HepG2 (cell line): ENCODE results near the gene PDIA4. TPM values are rescaled to one million over a fixed set of nuclear protein-coding genes. Genes with fewer than 3 reads are reported as not detected.

Source experiments
- polyA plus RNA-seq, 8 experiments: library from polyadenylated mRNA; depleted of rRNA in 3 of 8; stranded (reverse) in 7 of 8; unstranded in 1 of 8; fragments of >200 nt; fragmentation: Illumina TruSeq in 4 of 8; extraction: Trizol in 4 of 8; gene quantifications; 2 replicates each; pipeline versions ENCODE4 v1.2.1 to v1.2.3, GENCODE V29; 2011 to 2016; ENCODE audit warnings: low read depth in 4 of 8, missing spikeins in 1 of 8, mixed read lengths in 1 of 8; ENCODE audit not compliant: insufficient read depth in 1 of 8
- total RNA-seq, 5 experiments: library from RNA; depleted of rRNA; stranded (reverse); fragments of >200 nt; fragmentation: Illumina TruSeq; extraction: Trizol; gene quantifications; 2 replicates each; pipeline ENCODE4 v1.2.3, GENCODE V29; 2016; ENCODE audit warnings: low read depth in 1 of 5
- TF ChIP-seq, protein P1 (sequence below), 2 experiments: sonication (generic) in 1 of 2; formaldehyde crosslinking in 1 of 2; IDR thresholded peaks; 2 replicates each; pipeline versions ENCODE4 v1.5.1 to v1.6.1; 2011 to 2020; ENCODE audit warnings: borderline replicate concordance in 1 of 2, low read depth in 1 of 2, low read length in 1 of 2, mild to moderate bottlenecking in 1 of 2, missing genetic modification reagents in 1 of 2, moderate library complexity in 1 of 2
- TF ChIP-seq, protein P2 (sequence below): sonication (generic); formaldehyde crosslinking; IDR thresholded peaks from 2 replicates; pipeline ENCODE4 v1.4.0; 2020; ENCODE audit warnings: mild to moderate bottlenecking, missing genetic modification reagents

Gene PDIA4
- total and polyA plus RNA-seq, 2 of the 13 experiments (the other 11 are each of a cell fraction or from before 2014, with no cell fraction given), result 278 to 402 TPM

DNA sequence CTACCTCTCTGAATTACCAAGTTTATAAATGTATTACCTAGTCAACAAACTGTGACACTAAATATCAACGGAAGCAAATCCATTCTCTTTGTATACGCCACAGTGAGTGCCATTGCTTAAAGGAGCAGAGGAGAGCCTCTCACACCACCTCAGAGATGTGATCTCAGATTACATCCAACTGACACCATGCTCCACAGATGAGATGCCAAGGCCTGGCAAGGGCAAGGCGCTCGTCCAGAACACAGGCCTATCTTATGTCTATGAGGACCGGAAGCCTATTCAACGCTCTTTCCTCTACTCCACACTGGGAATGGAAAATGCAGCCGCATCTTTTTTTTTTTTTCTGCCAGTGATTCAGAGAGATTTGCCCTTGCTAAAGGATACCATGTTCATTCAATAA, 11.4 kb downstream of the PDIA4 start (continued):
- TF ChIP-seq, protein P1, sequence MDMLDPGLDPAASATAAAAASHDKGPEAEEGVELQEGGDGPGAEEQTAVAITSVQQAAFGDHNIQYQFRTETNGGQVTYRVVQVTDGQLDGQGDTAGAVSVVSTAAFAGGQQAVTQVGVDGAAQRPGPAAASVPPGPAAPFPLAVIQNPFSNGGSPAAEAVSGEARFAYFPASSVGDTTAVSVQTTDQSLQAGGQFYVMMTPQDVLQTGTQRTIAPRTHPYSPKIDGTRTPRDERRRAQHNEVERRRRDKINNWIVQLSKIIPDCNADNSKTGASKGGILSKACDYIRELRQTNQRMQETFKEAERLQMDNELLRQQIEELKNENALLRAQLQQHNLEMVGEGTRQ (IDR thresholded peaks at IDR 0.05; ENCODE audit: low read depth, low read length), result no peak
- TF ChIP-seq, protein P1 (CRISPR knock-in tag; IDR thresholded peaks at IDR 0.05; ENCODE audit: borderline replicate concordance), result no peak
- TF ChIP-seq, protein P2, sequence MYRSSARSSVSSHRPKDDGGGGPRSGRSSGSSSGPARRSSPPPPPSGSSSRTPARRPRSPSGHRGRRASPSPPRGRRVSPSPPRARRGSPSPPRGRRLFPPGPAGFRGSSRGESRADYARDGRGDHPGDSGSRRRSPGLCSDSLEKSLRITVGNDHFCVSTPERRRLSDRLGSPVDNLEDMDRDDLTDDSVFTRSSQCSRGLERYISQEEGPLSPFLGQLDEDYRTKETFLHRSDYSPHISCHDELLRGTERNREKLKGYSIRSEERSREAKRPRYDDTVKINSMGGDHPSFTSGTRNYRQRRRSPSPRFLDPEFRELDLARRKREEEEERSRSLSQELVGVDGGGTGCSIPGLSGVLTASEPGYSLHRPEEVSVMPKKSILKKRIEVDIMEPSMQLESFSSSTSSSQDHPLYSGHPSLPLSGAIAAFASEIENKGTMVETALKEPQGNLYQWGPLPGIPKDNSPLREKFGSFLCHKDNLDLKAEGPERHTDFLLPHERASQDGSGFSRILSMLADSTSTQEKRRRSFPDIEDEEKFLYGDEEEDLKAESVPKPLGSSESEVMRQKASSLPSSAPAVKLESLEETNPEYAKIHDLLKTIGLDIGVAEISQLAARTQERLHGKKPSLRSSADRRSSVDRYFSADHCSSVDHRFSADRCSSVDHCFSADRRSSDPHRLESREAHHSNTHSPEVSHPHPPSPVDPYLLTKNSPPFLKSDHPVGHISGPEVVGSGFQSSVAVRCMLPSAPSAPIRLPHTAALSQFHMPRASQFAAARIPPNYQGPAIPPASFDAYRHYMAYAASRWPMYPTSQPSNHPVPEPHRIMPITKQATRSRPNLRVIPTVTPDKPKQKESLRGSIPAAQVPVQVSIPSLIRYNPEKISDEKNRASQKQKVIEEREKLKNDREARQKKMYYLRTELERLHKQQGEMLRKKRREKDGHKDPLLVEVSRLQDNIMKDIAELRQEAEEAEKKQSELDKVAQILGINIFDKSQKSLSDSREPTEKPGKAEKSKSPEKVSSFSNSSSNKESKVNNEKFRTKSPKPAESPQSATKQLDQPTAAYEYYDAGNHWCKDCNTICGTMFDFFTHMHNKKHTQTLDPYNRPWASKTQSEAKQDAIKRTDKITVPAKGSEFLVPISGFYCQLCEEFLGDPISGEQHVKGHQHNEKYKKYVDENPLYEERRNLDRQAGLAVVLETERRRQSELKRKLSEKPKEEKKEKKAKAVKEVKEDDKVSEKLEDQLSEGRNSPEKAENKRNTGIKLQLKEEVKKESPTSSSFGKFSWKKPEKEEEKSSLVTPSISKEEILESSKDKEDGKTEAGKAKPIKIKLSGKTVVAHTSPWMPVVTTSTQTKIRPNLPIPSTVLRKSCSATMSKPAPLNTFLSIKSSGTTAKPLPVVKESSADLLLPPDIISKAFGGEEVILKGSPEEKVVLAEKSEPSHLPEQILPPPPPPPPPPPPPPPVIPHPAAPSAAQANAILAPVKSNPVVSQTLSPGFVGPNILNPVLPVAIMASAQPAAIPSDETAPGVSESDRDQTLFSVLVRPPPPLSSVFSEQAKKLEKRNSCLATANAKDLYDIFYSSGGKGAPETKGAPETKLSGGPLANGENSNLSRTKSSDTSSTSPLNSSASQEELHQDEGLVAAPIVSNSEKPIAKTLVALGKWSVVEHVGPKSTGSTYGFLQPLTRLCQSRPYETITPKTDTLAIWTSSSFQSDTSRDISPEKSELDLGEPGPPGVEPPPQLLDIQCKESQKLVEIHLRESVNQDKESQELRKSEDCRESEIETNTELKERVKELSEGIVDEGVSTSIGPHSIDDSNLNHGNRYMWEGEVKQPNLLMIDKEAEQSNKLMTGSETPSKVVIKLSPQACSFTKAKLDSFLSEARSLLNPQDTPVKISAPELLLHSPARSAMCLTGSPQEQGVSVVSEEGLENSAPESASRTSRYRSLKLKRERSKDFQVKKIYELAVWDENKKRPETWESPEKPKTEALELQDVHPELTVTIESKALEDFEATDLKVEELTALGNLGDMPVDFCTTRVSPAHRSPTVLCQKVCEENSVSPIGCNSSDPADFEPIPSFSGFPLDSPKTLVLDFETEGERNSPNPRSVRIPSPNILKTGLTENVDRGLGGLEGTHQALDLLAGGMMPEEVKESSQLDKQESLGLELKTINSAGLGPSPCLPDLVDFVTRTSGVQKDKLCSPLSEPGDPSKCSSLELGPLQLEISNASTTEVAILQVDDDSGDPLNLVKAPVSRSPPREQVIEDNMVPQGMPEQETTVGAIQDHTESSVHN, result no peak
